ENCODE measurements around the gene MED9.

MED9 gene

DNA sequence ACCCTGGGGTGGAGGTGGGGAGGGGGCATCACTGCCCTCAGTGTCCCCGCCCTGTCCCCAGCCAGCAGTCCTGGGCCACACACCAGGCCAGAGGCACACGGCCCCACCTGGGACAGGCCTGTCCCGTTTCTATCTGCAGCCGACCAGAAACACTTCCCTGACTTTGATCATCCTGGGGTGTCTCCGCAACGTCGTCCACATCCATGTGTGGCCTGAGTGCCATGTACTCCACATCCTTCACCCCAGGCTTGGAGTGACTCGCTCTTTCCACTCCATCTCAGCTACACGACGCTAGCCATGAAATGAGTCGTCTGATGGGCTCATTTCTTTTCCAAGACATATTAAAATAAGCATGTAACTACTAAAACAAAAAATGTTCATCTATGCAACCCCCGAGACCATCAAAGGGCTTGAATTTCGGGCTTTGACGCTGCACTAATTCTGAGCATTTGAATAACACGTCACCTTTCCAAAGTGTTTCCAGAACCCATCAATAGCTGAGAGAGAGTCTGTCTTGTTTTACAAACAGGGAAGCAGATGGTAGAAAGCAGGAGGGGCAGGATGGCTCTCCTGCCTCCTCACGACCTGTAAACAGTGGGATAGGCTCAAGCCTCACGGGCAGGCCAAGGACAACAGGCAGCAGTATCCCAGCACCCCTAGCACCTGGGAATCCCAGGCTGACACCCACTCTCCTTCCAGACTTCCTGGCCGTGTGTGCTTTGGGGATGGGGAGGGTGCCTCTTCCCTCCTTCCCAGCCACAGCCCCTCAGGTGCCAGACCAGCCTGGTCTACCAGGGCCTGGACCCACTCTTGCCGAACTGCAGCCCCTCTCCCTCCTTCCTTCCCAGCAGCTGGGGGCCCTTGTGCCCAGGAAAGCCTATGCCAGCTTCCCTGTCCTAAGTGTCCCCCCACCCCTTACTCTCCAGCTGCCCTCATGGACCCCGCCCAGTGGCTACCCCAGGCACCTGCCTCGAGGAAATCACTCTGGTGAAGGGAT lies 39.4 kb downstream of the MED9 start:
- Histone ChIP-seq H2BK120ac (ENCODE audit: insufficient read depth, low read length, poor library complexity) (no peak overlapping the region), H3K4ac (ENCODE audit: low read depth, low read length) (no peak overlapping the region), H2AFZ (ENCODE audit: insufficient read depth, low read length, poor library complexity) (no peak overlapping the region), H3K4me3 (ENCODE audit: low read depth, low read length) (no peak overlapping the region), H3K9me3 (ENCODE audit: insufficient read depth, low read depth, low read length) (peaks cover 4% of the 10 kb centered on the region), H4K8ac (ENCODE audit: low read depth, low read length) (no peak overlapping the region), H3K27ac (ENCODE audit: low read depth, low read length) (no peak overlapping the region), H3K14ac (ENCODE audit: low read length) (no peak overlapping the region), H3K23ac (ENCODE audit: low read length) (no peak overlapping the region), H3K79me2 (ENCODE audit: control insufficient read depth, insufficient read depth, low read length, poor library complexity) (no peaks in the 10 kb centered on the region), H3K79me1 (ENCODE audit: low read length) (no peaks in the 10 kb centered on the region), H3K4me2 (ENCODE audit: low read length) (no peak overlapping the region), H2BK12ac (ENCODE audit: low read length) (no peak overlapping the region), H3K27me3 (ENCODE audit: insufficient read depth, low read length) (no peaks in the 10 kb centered on the region), H4K12ac (ENCODE audit: low read depth, low read length) (no peak overlapping the region), H2AK5ac (ENCODE audit: low read length) (no peak overlapping the region), H3K4me1 (ENCODE audit: control insufficient read depth in 1 of 2, insufficient read depth in 2 of 2, low read length in 2 of 2) (peaks cover 3 to 15% of the 10 kb centered on the region in 2 experiments), H3K18ac (ENCODE audit: low read length) (no peak overlapping the region), H3K9ac (ENCODE audit: low read length) (no peak overlapping the region), H4K91ac (ENCODE audit: low read depth, low read length) (no peak overlapping the region), H3K36me3 (ENCODE audit: control insufficient read depth in 1 of 2, insufficient read depth in 2 of 2, low read length in 2 of 2) (no peaks in the 10 kb centered on the region), H2BK5ac (ENCODE audit: low read depth, low read length, poor library complexity) (no peak overlapping the region)
- no CpG with 5 or more reads among the region's 21 CpGs for WGBS (ENCODE audit: extremely low coverage, insufficient coverage, insufficient read length)
- no peak for DNase-seq

DNA sequence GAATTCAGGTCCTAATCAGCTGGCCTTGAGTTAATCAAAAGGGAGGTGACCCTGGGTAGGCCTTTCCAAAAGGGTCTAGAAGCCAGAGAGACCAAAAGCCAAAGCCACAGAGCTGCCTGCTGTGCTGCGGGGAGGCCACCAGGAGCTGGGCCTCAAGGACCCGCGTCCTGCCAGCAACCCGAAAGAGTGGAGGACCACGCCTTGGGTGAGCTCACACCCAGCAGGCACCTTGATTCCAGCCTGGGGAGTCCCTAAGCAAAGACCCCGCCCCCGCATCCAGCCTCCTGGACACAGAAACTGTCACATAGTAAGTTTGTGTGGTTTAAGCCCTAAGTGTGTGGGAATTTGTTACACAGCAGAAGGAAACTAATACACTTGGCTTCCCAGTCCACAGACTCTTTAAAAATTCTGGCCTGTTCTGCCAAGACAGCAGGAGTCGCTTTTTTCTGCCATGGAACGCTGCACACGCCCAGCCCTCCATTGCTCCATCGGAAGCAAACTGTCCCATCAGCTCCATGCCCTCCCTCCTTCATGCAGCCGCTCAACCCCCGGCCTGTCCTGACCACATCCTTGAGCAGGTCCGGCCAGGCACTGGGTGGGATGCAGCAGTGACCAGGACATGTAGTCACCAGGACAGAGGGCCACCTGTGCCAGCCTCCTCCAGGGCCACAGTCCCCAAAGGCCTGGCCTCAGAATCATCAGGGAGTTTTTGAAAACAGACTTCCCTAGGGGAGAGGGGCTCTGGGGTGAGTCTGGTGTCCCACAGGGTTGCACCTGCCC lies 40.3 kb downstream of the MED9 start:
- H3K79me1 ChIP-seq (ENCODE audit: low read length), result no peaks in the 10 kb centered on the region
- no peaks in the 10 kb centered on the region for H3K36me3 ChIP-seq (ENCODE audit: control insufficient read depth in 1 of 2, insufficient read depth in 2 of 2, low read length in 2 of 2)
- no peak overlapping the region for H3K27ac ChIP-seq (ENCODE audit: low read depth, low read length)
- no peak overlapping the region for H3K9ac ChIP-seq (ENCODE audit: low read length)
- no peak overlapping the region for H2BK12ac ChIP-seq (ENCODE audit: low read length)
- H4K12ac ChIP-seq (ENCODE audit: low read depth, low read length), result no peak overlapping the region
- H3K4ac ChIP-seq (ENCODE audit: low read depth, low read length), result no peak overlapping the region
- H3K18ac ChIP-seq (ENCODE audit: low read length), result no peak overlapping the region
- no peak overlapping the region for H3K4me2 ChIP-seq (ENCODE audit: low read length)
- no peak overlapping the region for H4K91ac ChIP-seq (ENCODE audit: low read depth, low read length)
- H2AK5ac ChIP-seq (ENCODE audit: low read length), result no peak overlapping the region
- H3K23ac ChIP-seq (ENCODE audit: low read length), result no peak overlapping the region
- WGBS (ENCODE audit: extremely low coverage, insufficient coverage, insufficient read length), result no CpG with 5 or more reads among the region's 14 CpGs
- no peak overlapping the region for H3K4me3 ChIP-seq (ENCODE audit: low read depth, low read length)
- H2BK120ac ChIP-seq (ENCODE audit: insufficient read depth, low read length, poor library complexity), result no peak overlapping the region
- no peaks in the 10 kb centered on the region for H3K27me3 ChIP-seq (ENCODE audit: insufficient read depth, low read length)
- H2BK5ac ChIP-seq (ENCODE audit: low read depth, low read length, poor library complexity), result no peak overlapping the region
- no peak overlapping the region for H2AFZ ChIP-seq (ENCODE audit: insufficient read depth, low read length, poor library complexity)
- H3K79me2 ChIP-seq (ENCODE audit: control insufficient read depth, insufficient read depth, low read length, poor library complexity), result no peaks in the 10 kb centered on the region
- H3K4me1 ChIP-seq (ENCODE audit: control insufficient read depth in 1 of 2, insufficient read depth in 2 of 2, low read length in 2 of 2), result peaks cover 3 to 15% of the 10 kb centered on the region in 2 experiments
- DNase-seq, result no peak
- no peak overlapping the region for H3K14ac ChIP-seq (ENCODE audit: low read length)
- no peak overlapping the region for H4K8ac ChIP-seq (ENCODE audit: low read depth, low read length)
- peaks cover 4% of the 10 kb centered on the region for H3K9me3 ChIP-seq (ENCODE audit: insufficient read depth, low read depth, low read length)

DNA sequence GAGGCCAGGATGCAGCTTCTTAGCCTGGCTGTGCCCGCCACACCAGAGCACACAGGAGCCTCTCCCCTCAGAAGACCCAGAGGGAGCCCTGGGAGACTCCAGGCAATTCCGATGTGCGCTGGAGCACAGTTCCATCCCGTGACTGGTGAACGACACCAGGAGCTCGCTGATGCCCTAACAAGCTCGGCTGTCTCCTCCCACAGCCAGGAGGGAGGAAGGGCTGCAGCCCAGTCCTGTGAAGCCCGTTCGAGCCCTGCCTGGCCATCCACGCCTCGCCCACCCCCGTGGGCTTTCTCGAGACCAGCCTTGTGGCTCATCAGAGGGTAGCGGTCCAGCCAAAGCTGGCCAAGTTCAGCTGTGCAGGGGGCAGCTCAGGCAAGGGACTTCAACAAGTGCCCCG lies 41.2 kb downstream of the MED9 start:
- peaks cover 2% of the 10 kb centered on the region for H3K9me3 ChIP-seq (ENCODE audit: insufficient read depth, low read depth, low read length)
- H2BK12ac ChIP-seq (ENCODE audit: low read length), result no peak overlapping the region
- H3K4me3 ChIP-seq (ENCODE audit: low read depth, low read length), result no peak overlapping the region
- no peak overlapping the region for H2BK5ac ChIP-seq (ENCODE audit: low read depth, low read length, poor library complexity)
- no peak overlapping the region for H3K4me2 ChIP-seq (ENCODE audit: low read length)
- DNase-seq, result no peak
- H3K14ac ChIP-seq (ENCODE audit: low read length), result no peak overlapping the region
- no peak overlapping the region for H3K4ac ChIP-seq (ENCODE audit: low read depth, low read length)
- no peak overlapping the region for H4K91ac ChIP-seq (ENCODE audit: low read depth, low read length)
- no peak overlapping the region for H2BK120ac ChIP-seq (ENCODE audit: insufficient read depth, low read length, poor library complexity)
- WGBS (ENCODE audit: extremely low coverage, insufficient coverage, insufficient read length), result no CpG with 5 or more reads among the region's 15 CpGs
- no peak overlapping the region for H3K23ac ChIP-seq (ENCODE audit: low read length)
- no peak overlapping the region for H3K9ac ChIP-seq (ENCODE audit: low read length)
- no peaks in the 10 kb centered on the region for H3K79me1 ChIP-seq (ENCODE audit: low read length)
- H4K12ac ChIP-seq (ENCODE audit: low read depth, low read length), result no peak overlapping the region
- no peak overlapping the region for H4K8ac ChIP-seq (ENCODE audit: low read depth, low read length)
- H3K36me3 ChIP-seq (ENCODE audit: control insufficient read depth in 1 of 2, insufficient read depth in 2 of 2, low read length in 2 of 2), result no peaks in the 10 kb centered on the region
- H3K27me3 ChIP-seq (ENCODE audit: insufficient read depth, low read length), result no peaks in the 10 kb centered on the region
- H3K27ac ChIP-seq (ENCODE audit: low read depth, low read length), result no peak overlapping the region
- no peaks in the 10 kb centered on the region for H3K79me2 ChIP-seq (ENCODE audit: control insufficient read depth, insufficient read depth, low read length, poor library complexity)
- H2AK5ac ChIP-seq (ENCODE audit: low read length), result no peak overlapping the region
- H3K4me1 ChIP-seq (ENCODE audit: control insufficient read depth in 1 of 2, insufficient read depth in 2 of 2, low read length in 2 of 2), result peaks cover 3 to 15% of the 10 kb centered on the region in 2 experiments
- no peak overlapping the region for H3K18ac ChIP-seq (ENCODE audit: low read length)
- H2AFZ ChIP-seq (ENCODE audit: insufficient read depth, low read length, poor library complexity), result no peak overlapping the region

DNA sequence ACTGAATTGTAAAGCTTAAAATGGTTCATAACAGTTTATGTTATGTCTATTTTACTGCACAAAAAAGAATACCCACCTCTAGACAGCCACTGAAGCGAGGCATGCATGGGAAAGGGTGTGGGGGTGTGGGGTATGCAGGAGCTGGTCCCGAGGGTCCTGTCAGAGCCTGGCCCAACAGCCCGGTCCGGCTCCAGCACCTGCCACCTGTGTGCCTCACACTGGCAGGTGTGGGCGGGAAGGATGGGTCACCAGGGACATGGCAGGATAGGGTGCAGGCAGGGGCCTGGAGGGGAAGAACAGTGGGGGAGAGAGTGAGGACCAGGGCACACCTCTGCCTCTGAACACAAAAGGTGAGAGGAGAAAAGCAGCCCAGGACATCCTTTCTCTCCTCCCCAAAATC lies 42.2 kb downstream of the MED9 start:
- no peaks in the 10 kb centered on the region for H3K27me3 ChIP-seq (ENCODE audit: insufficient read depth, low read length)
- H3K4me2 ChIP-seq (ENCODE audit: low read length), result no peak overlapping the region
- no CpG with 5 or more reads among the region's 5 CpGs for WGBS (ENCODE audit: extremely low coverage, insufficient coverage, insufficient read length)
- H2BK120ac ChIP-seq (ENCODE audit: insufficient read depth, low read length, poor library complexity), result no peak overlapping the region
- peaks cover 3 to 15% of the 10 kb centered on the region in 2 experiments for H3K4me1 ChIP-seq (ENCODE audit: control insufficient read depth in 1 of 2, insufficient read depth in 2 of 2, low read length in 2 of 2)
- H3K4me3 ChIP-seq (ENCODE audit: low read depth, low read length), result no peak overlapping the region
- H3K4ac ChIP-seq (ENCODE audit: low read depth, low read length), result no peak overlapping the region
- no peaks in the 10 kb centered on the region for H3K79me2 ChIP-seq (ENCODE audit: control insufficient read depth, insufficient read depth, low read length, poor library complexity)
- no peak overlapping the region for H4K12ac ChIP-seq (ENCODE audit: low read depth, low read length)
- H2BK5ac ChIP-seq (ENCODE audit: low read depth, low read length, poor library complexity), result no peak overlapping the region
- H3K79me1 ChIP-seq (ENCODE audit: low read length), result no peaks in the 10 kb centered on the region
- no peak overlapping the region for H4K91ac ChIP-seq (ENCODE audit: low read depth, low read length)
- peaks cover 2% of the 10 kb centered on the region for H3K9me3 ChIP-seq (ENCODE audit: insufficient read depth, low read depth, low read length)
- no peak overlapping the region for H2AFZ ChIP-seq (ENCODE audit: insufficient read depth, low read length, poor library complexity)
- no peak overlapping the region for H3K27ac ChIP-seq (ENCODE audit: low read depth, low read length)
- no peak overlapping the region for H3K14ac ChIP-seq (ENCODE audit: low read length)
- DNase-seq, result no peak
- no peak overlapping the region for H2AK5ac ChIP-seq (ENCODE audit: low read length)
- no peak overlapping the region for H3K9ac ChIP-seq (ENCODE audit: low read length)
- H3K18ac ChIP-seq (ENCODE audit: low read length), result no peak overlapping the region
- H2BK12ac ChIP-seq (ENCODE audit: low read length), result no peak overlapping the region
- no peak overlapping the region for H4K8ac ChIP-seq (ENCODE audit: low read depth, low read length)
- H3K23ac ChIP-seq (ENCODE audit: low read length), result no peak overlapping the region
- no peaks in the 10 kb centered on the region for H3K36me3 ChIP-seq (ENCODE audit: control insufficient read depth in 1 of 2, insufficient read depth in 2 of 2, low read length in 2 of 2)

All from trophoblast cell (in vitro differentiated cells and primary cell).